GM12878 (cell line): ENCODE results near the gene IRF4. TPM values are rescaled to one million over a fixed set of nuclear protein-coding genes. Genes with fewer than 3 reads are reported as not detected.

Experiments used
- ATAC-seq: fragments of 200-7000 bp; cut with Tn5 transposase; 3 replicates; pipeline ENCODE4 v1.9.1; 2020; ENCODE audit warnings: mild to moderate bottlenecking, moderate library complexity
- BruUV-seq: library from RNA; stranded (reverse); fragments of 400-500 nt; replicated peaks from 2 replicates; lab custom pipeline; 2021; lab: Mats Ljungman, UMichigan
- CTCF ChIA-PET: fragments of 300-600 bp; sonication (Branson Sonifier 250); formaldehyde crosslinking; extraction: SDS; loops from one replicate; lab custom pipeline; 2021; ENCODE audit warnings: inconsistent platforms; lab: Yijun Ruan, JAX
- POLR2A ChIA-PET: fragments of 350-600 bp; formaldehyde crosslinking; extraction: SDS; loops from one replicate; lab custom pipeline; 2021; ENCODE audit warnings: inconsistent platforms; lab: Charles Lee
- RAD21 ChIA-PET: fragments of 300-600 bp; sonication (Branson Sonifier 250); formaldehyde crosslinking; loops from one replicate; lab custom pipeline; 2023; ENCODE audit warnings: antibody characterized with exemption; ENCODE audit not compliant: unreplicated experiment; lab: Charles Lee
- SMC1A ChIA-PET: fragments of 300-600 bp; sonication (Branson Sonifier 250); formaldehyde crosslinking; loops from one replicate; lab custom pipeline; 2023; ENCODE audit not compliant: unreplicated experiment, uncharacterized antibody; lab: Charles Lee
- DNase-seq: peaks from one replicate; pipeline ENCODE4 v3.0.0-alpha.2; 2011; ENCODE audit warnings: low read depth, low spot score
- FAIRE-seq: peaks from 3 replicates; lab custom pipeline; 2011; peaks lifted over from hg19 to GRCh38; lab: Jason Lieb, UNC
- H2AFZ ChIP-seq: 2 replicates; pipeline ENCODE4 v1.6.0; 2011; ENCODE audit warnings: low read depth, low read length, control low read depth; ENCODE audit not compliant: control insufficient read depth
- H3K27ac ChIP-seq: 2 replicates; pipeline ENCODE4 v1.5.1; 2011; ENCODE audit warnings: control low read depth; ENCODE audit not compliant: control insufficient read depth, insufficient read depth
- H3K27me3 ChIP-seq, 2 experiments: replicated peaks in 1 of 2; 2 replicates each; pipeline versions ENCODE4 v1.6.0 to v1.6.1; 2011; ENCODE audit warnings: low read length in 1 of 2; ENCODE audit not compliant: control insufficient read depth in 2 of 2, insufficient read depth in 2 of 2
- H3K36me3 ChIP-seq, 2 experiments: 2 replicates each; pipeline ENCODE4 v1.5.1; 2011; ENCODE audit warnings: low read length in 1 of 2; ENCODE audit not compliant: control insufficient read depth in 2 of 2, insufficient read depth in 2 of 2
- H3K4me1 ChIP-seq: 2 replicates; pipeline ENCODE4 v1.6.1; 2011; ENCODE audit warnings: mild to moderate bottlenecking, low read length, moderate library complexity, mixed read lengths; ENCODE audit not compliant: control insufficient read depth, insufficient read depth
- H3K4me2 ChIP-seq: 2 replicates; pipeline ENCODE4 v1.6.0; 2011; ENCODE audit warnings: control low read depth; ENCODE audit not compliant: control insufficient read depth, insufficient read depth
- H3K4me3 ChIP-seq: fragments of 200-600 bp; sonication (generic); 2 replicates; pipeline ENCODE4 v1.5.1; 2016
- H3K79me2 ChIP-seq: 2 replicates; pipeline ENCODE4 v1.6.0; 2011; ENCODE audit warnings: low read length; ENCODE audit not compliant: control insufficient read depth, insufficient read depth
- H3K9ac ChIP-seq: 2 replicates; pipeline ENCODE4 v1.8.0; 2011; ENCODE audit warnings: low read length, control low read depth, mixed read lengths; ENCODE audit not compliant: control insufficient read depth, insufficient read depth
- H3K9me3 ChIP-seq: replicated peaks from 3 replicates; pipeline ENCODE4 v1.5.1; 2011; ENCODE audit warnings: mild to moderate bottlenecking, low read length; ENCODE audit not compliant: control insufficient read depth, insufficient read depth
- H4K20me1 ChIP-seq: 2 replicates; pipeline ENCODE4 v1.6.0; 2011; ENCODE audit not compliant: control insufficient read depth, insufficient read depth
- CHD1 ChIP-seq: IDR thresholded peaks from 2 replicates; pipeline ENCODE4 v1.6.1; 2012; ENCODE audit warnings: low read depth, low read length, improper control_type of control experiment
- CREB1 ChIP-seq: IDR thresholded peaks from 2 replicates; pipeline ENCODE4 v1.6.1; 2012; ENCODE audit warnings: low read depth, mild to moderate bottlenecking, inconsistent platforms
- CREM ChIP-seq: IDR thresholded peaks from 2 replicates; pipeline ENCODE4 v1.6.1; 2014; ENCODE audit warnings: antibody characterized with exemption, low read depth
- LARP7 ChIP-seq: fragments of 450-650 bp; IDR thresholded peaks from 2 replicates; pipeline ENCODE4 v1.6.1; 2017; ENCODE audit warnings: mild to moderate bottlenecking
- MXI1 ChIP-seq: fragments of 150-350 bp; IDR thresholded peaks from 2 replicates; pipeline ENCODE4 v1.6.1; 2011; ENCODE audit warnings: low read depth, mild to moderate bottlenecking, inconsistent platforms, low read length, improper control_type of control experiment
- POLR2AphosphoS5 ChIP-seq: IDR thresholded peaks from 2 replicates; pipeline ENCODE4 v1.6.1; 2011; ENCODE audit warnings: mild to moderate bottlenecking, low read length, inconsistent platforms
- RAD51 ChIP-seq: fragments of 450-650 bp; IDR thresholded peaks from 2 replicates; pipeline ENCODE4 v1.6.1; 2016; ENCODE audit warnings: moderate library complexity, mild to moderate bottlenecking, inconsistent platforms
- RB1 ChIP-seq: fragments of 450-650 bp; formaldehyde crosslinking; IDR thresholded peaks from 2 replicates; pipeline ENCODE4 v1.6.1; 2017; ENCODE audit warnings: mild to moderate bottlenecking, borderline replicate concordance
- SMAD5 ChIP-seq: IDR thresholded peaks from 2 replicates; pipeline ENCODE4 v1.6.1; 2016; ENCODE audit warnings: antibody characterized with exemption, low read depth
- SMC3 ChIP-seq: IDR thresholded peaks from 2 replicates; pipeline ENCODE4 v1.6.1; 2011; ENCODE audit warnings: low read length, improper control_type of control experiment, borderline replicate concordance
- SPI1 ChIP-seq: IDR thresholded peaks from 2 replicates; pipeline ENCODE4 v1.6.1; 2011; ENCODE audit warnings: low read depth, mild to moderate bottlenecking, low read length, moderate library complexity, borderline replicate concordance; ENCODE audit not compliant: insufficient read depth
- STAT1 ChIP-seq: fragments of 450-650 bp; conservative IDR thresholded peaks from 2 replicates; pipeline ENCODE4 v1.6.1; 2014; ENCODE audit warnings: antibody characterized with exemption, mild to moderate bottlenecking
- TBL1XR1 ChIP-seq: IDR thresholded peaks from 2 replicates; pipeline ENCODE4 v1.6.1; 2012; ENCODE audit warnings: low read depth, low read length, improper control_type of control experiment
- TCF3 ChIP-seq: IDR thresholded peaks from 2 replicates; pipeline ENCODE4 v1.6.1; 2012; ENCODE audit warnings: low read depth, mild to moderate bottlenecking, low read length, borderline replicate concordance; ENCODE audit not compliant: insufficient read depth
- ZNF217 ChIP-seq: fragments of 450-650 bp; IDR thresholded peaks from 2 replicates; pipeline ENCODE4 v1.6.1; 2017; ENCODE audit warnings: antibody characterized with exemption, mild to moderate bottlenecking
- WGBS: methylation state at CpG from one replicate; pipeline ENCODE4 v1.1.6; 2016; ENCODE audit warnings: low lambda C conversion rate; ENCODE audit not compliant: insufficient replicate concordance, insufficient coverage; ENCODE audit errors: missing lambda C conversion rate; 5-methylcytosine and 5-hydroxymethylcytosine counted together
- in situ Hi-C: fragments of 300-500 bp; cut with MboI; formaldehyde crosslinking; loops from 9 replicates; pipeline ENCODE4 v1.14.3; 2018; ENCODE audit warnings: mixed read lengths
- intact Hi-C: fragments of 100-400 bp; cut with micrococcal nuclease; formaldehyde crosslinking; loops from one replicate; pipeline ENCODE4 v1.14.2; 2022; ENCODE audit not compliant: unreplicated experiment
- polyA plus RNA-seq, 11 experiments: library from polyadenylated mRNA; depleted of rRNA in 4 of 11; unstranded in 6 of 11; stranded (reverse) in 5 of 11; fragments of >200 nt; fragmentation: Nextera tagmentation in 4 of 11; fragmentation: Illumina TruSeq in 1 of 11; extraction: Ambion mirVana in 4 of 11; extraction: Trizol in 1 of 11; gene quantifications; 1 replicate in 1 of 11; 2 replicates in 10 of 11; pipeline versions ENCODE4 v1.2.1 to v1.2.3, GENCODE V29; 2011 to 2016; ENCODE audit warnings: inconsistent platforms in 2 of 11, missing spikeins in 2 of 11, low read depth in 1 of 11
- total RNA-seq, 4 experiments: library from RNA; depleted of rRNA in 3 of 4; stranded (reverse); fragments of >200 nt in 3 of 4; fragmentation: Illumina TruSeq in 1 of 4; extraction: Trizol in 1 of 4; gene quantifications; 2 replicates each; pipeline versions ENCODE4 v1.2.1 to v1.2.3, GENCODE V29; 2013 to 2021
- TF ChIP-seq, protein P1 (sequence below): IDR thresholded peaks from 2 replicates; pipeline ENCODE4 v1.6.1; 2012; ENCODE audit warnings: low read length, inconsistent platforms
- TF ChIP-seq, protein P2 (sequence below): fragments of 450-650 bp; IDR thresholded peaks from 2 replicates; pipeline ENCODE4 v1.6.1; 2018; ENCODE audit warnings: borderline replicate concordance, mild to moderate bottlenecking; ENCODE audit not compliant: partially characterized antibody
- TF ChIP-seq, protein P3 (sequence below): fragments of 450-650 bp; IDR thresholded peaks from 2 replicates; pipeline ENCODE4 v1.6.1; 2016; ENCODE audit warnings: mild to moderate bottlenecking

Gene IRF4
- total and polyA plus RNA-seq, 10 of the 15 experiments (the other 5 are each of a cell fraction or from before 2014, with no cell fraction given) = 50.0 to 495 (median 257) TPM

DNA sequence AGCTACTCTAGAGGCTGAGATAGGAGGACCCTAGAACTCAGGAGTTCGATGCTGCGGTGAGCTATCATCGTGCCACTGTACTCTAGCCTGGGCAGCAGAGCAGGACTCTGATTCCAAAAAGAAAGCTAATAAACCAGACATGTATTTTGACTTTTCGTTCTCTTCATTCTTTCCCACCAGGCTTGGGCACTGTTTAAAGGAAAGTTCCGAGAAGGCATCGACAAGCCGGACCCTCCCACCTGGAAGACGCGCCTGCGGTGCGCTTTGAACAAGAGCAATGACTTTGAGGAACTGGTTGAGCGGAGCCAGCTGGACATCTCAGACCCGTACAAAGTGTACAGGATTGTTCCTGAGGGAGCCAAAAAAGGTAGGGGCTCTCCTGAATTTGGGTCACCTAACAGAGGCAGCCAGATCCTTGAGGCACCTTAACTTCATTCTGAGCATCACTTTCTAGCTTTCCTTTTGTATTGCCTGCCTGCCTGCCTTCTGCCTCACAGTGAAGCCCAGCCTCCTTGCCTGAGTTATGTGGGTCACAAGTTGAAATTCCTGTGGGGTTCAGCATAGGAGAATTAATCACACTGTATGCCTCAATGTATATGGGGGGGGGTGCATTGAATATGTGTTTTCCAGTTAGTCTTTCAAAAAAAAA lies 3.2 kb downstream of the IRF4 start:
- peaks cover 36 to 44% of the 10 kb centered on the region in 2 experiments for H3K36me3 ChIP-seq
- POLR2A ChIA-PET = interaction anchor here (0.6 to 5.6 kb wide), 12 partner anchors 10 to 107 kb away, joined by 3 to 42 read pairs (median 5); no protein-coding TSS in a partner anchor
- intact Hi-C loops = no loop called here
- H3K9ac ChIP-seq = peak overlapping the region; percentile 97
- in situ Hi-C loops = loop anchor here (5.0 to 10.0 kb wide), 2 partner anchors 180 to 207 kb away; no protein-coding TSS in a partner anchor
- H4K20me1 ChIP-seq = peaks cover 25% of the 10 kb centered on the region
- no peaks in the 10 kb centered on the region for H3K9me3 ChIP-seq
- no peak for ATAC-seq
- peak overlapping the region; percentile 95 for H3K4me3 ChIP-seq
- no peak overlapping the region for H2AFZ ChIP-seq
- SMC1A ChIA-PET = interaction anchor here (0.6 to 13.5 kb wide), 21 partner anchors 10 to 205 kb away, joined by 3 to 185 read pairs (median 4); partner anchors contain the start of gene DUSP22
- BruUV-seq = no TSS peak
- 81% methylated on average over 13 of the region's 13 CpGs for WGBS
- H3K4me1 ChIP-seq = peaks cover 41% of the 10 kb centered on the region
- no peak for DNase-seq
- H3K27me3 ChIP-seq = no peaks in the 10 kb centered on the region
- RAD21 ChIA-PET = interaction anchor here (1.0 to 9.4 kb wide), 19 partner anchors 10 to 168 kb away, joined by 3 to 95 read pairs (median 4); no protein-coding TSS in a partner anchor
- H3K27ac ChIP-seq = peak overlapping the region; percentile 91
- FAIRE-seq = no peak
- H3K79me2 ChIP-seq = peaks cover 95% of the 10 kb centered on the region
- CTCF ChIA-PET = interaction anchor here (0.7 to 5.1 kb wide), 14 partner anchors 8 to 316 kb away, joined by 3 to 33 read pairs (median 4); no protein-coding TSS in a partner anchor
- peak overlapping the region; percentile 77 for H3K4me2 ChIP-seq
- no peak for TF ChIP-seq RAD51
- no peak for TF ChIP-seq CHD1
- TF ChIP-seq SPI1 = peak; percentile 26; the same call in 1 of the 2 replicates
- TF ChIP-seq CREB1 = 0 out of 2 replicates have a peak, but pooled peaks have one; percentile 2
- no peak for TF ChIP-seq CREM
- TF ChIP-seq RB1 = no peak
- TF ChIP-seq SMAD5 = peak; percentile 80; the same call in 1 of the 2 replicates
- TF ChIP-seq MXI1 = peak; percentile 37; the same call in 1 of the 2 replicates
- no peak for TF ChIP-seq SMC3
- peak; percentile 63; the same call in 1 of the 2 replicates for TF ChIP-seq LARP7
- TF ChIP-seq, protein P1, sequence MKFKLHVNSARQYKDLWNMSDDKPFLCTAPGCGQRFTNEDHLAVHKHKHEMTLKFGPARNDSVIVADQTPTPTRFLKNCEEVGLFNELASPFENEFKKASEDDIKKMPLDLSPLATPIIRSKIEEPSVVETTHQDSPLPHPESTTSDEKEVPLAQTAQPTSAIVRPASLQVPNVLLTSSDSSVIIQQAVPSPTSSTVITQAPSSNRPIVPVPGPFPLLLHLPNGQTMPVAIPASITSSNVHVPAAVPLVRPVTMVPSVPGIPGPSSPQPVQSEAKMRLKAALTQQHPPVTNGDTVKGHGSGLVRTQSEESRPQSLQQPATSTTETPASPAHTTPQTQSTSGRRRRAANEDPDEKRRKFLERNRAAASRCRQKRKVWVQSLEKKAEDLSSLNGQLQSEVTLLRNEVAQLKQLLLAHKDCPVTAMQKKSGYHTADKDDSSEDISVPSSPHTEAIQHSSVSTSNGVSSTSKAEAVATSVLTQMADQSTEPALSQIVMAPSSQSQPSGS = peak; percentile 35; the same call in 1 of the 2 replicates
- TF ChIP-seq TCF3 = peak; percentile 28; the same call in 1 of the 2 replicates
- TF ChIP-seq ZNF217 = no peak
- TF ChIP-seq, protein P2, sequence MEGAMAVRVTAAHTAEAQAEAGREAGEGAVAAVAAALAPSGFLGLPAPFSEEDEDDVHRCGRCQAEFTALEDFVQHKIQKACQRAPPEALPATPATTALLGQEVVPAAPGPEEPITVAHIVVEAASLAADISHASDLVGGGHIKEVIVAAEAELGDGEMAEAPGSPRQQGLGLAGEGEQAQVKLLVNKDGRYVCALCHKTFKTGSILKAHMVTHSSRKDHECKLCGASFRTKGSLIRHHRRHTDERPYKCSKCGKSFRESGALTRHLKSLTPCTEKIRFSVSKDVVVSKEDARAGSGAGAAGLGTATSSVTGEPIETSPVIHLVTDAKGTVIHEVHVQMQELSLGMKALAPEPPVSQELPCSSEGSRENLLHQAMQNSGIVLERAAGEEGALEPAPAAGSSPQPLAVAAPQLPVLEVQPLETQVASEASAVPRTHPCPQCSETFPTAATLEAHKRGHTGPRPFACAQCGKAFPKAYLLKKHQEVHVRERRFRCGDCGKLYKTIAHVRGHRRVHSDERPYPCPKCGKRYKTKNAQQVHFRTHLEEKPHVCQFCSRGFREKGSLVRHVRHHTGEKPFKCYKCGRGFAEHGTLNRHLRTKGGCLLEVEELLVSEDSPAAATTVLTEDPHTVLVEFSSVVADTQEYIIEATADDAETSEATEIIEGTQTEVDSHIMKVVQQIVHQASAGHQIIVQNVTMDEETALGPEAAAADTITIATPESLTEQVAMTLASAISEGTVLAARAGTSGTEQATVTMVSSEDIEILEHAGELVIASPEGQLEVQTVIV = no peak
- TF ChIP-seq STAT1 = no peak
- TF ChIP-seq, protein P3, sequence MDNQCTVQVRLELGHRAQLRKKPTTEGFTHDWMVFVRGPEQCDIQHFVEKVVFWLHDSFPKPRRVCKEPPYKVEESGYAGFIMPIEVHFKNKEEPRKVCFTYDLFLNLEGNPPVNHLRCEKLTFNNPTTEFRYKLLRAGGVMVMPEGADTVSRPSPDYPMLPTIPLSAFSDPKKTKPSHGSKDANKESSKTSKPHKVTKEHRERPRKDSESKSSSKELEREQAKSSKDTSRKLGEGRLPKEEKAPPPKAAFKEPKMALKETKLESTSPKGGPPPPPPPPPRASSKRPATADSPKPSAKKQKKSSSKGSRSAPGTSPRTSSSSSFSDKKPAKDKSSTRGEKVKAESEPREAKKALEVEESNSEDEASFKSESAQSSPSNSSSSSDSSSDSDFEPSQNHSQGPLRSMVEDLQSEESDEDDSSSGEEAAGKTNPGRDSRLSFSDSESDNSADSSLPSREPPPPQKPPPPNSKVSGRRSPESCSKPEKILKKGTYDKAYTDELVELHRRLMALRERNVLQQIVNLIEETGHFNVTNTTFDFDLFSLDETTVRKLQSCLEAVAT = peak; percentile 54; the same call in 1 of the 2 replicates
- peak; percentile 76 for TF ChIP-seq POLR2AphosphoS5
- 0 out of 2 replicates have a peak, but pooled peaks have one; percentile 22 for TF ChIP-seq TBL1XR1
